Measurements from ENCODE around the gene WTIP.
"Not testable (repeated sequence)": the region's sequence is repeated elsewhere in the genome, so short reads cannot be mapped to it uniquely, and the experiment has no call there.

Gene WTIP

DNA sequence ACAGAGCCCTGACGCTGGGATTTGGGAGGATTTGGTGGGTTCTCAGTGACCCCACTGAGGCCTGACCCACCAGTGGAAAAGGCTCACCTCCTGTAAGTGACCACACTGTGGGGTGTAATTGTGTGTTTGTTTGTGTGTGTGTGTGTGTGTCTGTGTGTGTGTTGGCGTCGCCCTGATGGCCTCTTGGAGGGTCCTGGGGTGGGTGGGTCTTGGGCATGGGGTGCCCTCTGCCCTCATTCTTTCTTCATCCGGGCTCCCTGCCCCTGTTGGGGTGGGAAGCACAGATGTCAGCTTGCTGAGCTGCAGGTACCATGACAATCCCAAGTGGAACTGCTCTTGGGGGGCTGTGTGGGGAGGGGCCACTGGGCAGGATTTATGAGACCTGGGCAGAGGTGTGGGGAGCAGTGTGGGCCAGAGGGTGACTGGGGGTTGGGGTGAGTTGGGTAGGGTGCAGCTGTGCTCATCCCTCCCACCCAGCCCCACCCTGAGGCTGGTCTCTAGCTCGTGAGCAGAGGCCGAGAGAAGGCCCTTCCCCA, 22.8 kb downstream of the WTIP start:
- DNase-seq: no peak

DNA sequence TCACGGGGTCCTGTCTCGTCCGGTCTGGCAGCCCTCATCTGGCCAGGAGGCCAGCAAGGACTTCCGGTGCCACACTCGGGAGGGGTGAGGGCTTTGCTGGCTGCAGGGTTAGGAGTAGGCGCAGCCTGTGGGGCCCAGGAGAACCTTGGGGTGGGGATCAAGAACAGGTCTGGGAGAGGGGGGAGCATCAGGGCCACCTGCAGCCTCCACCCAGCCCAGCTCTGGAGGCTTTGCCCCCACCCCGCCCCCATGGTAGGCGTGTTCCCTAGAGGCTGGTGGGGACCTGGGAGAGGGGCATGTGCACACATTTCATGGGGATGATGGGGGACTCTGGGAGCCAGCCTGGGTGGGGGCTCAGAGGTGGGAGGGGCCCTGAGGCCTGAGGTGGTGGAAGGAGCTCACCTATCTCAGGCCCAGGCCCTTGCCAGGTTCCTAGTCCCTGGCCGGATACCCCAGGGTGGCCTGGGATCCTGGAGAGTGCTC, 23.3 kb downstream of the WTIP start:
- DNase-seq: no peak

DNA sequence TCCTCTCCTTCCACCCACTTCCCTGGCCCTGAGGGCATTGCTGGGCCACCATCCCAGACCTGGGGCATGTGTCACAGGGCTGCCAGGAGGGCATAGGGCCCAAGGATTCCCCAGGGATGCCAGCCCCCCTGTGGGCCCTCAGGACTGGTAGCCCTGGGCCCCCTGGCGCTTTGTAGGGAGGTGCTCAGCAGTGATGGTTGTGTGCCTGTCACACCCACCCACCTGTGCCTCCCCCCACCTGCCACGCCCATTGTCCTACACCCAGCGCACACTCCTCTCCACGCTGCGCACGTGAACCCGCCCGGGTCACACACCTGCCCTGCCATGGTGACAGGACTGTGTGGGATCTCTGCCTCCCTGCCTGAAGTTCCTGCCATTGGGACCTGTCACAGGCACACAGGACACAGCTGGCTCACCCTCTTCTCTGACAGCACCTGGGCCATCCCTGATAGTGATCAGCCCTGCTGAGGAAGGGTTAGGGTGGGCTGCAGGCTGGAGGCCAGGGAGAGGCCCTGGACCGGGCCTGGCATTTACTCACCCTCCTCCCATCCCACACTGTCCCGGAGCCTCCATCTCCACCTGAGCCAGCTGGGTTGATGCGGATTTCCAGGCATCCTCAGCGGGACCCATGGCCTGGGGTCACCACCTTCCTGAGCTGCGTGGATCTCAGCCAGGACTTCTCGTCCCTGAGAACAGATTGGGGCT, 23.9 kb downstream of the WTIP start:
- DNase-seq: no peak

DNA sequence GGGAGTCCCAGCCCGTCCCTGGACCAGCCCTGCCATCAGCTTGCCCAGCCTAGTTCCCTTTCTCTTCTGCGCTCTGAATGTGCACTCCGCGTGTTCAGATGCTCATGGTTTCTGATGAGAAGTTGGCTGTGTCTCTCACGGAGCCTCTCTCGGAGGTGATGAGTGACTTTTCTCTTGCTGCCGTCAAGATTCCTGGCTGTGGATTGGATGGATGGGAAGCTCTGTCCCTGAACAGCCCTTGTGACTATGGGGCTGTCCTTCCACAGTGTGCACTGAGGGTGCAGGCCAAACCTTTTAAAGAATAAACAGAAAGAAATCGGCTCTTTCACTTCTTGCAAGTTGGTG, 24.4 kb downstream of the WTIP start:
- no peak for DNase-seq

DNA sequence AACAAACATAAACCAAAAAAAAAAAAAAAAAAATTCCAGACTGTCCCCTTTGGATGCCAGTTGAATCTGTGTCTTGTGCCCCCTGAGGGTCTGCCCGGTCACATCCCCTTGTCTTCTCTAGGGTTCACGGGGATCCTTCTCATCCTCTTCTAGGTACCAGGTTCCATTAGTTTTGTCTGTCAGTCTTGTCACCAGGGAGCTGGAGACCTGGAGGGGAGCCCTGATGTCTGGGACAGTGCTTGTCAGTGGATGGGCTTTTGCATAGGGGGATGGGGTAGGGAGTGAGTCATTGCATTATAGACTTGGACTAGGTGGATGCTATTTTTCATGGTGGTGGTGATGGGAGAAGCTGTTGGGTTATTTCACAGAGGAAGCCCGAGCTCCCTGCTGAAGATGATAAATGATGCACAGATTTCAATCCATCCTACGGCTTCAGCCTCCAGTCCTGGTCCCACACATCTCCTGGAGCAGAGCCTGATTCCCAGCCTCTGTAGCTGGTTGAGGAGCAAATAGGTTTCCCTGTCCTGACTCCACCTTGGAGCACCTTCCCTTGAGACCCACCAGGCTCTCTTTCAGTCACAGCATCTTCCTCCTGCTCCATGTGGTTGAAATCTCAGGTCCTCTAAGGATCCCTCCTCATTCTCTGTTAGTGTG, 26.0 kb downstream of the WTIP start:
- DNase-seq: no peak

DNA sequence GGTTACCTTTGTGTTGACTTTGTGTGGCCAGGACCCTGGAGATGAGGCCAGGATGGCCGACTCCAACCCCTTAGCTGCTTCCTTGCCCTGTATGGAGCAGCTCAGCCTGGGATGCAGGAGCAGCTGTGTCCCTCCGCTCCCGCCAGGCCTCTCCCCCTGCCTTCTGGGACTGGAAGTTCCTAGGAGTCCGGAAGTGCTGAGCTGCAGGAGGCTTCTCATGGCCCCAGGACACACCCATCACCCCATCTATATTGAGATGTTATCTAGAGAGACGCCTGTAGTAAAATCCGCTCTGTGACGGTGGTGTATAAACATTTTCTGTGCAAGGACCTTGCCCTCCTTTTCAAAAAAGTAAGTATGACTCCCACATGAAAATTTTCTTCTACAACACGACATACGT, 27.0 kb downstream of the WTIP start:
- no peak for DNase-seq

DNA sequence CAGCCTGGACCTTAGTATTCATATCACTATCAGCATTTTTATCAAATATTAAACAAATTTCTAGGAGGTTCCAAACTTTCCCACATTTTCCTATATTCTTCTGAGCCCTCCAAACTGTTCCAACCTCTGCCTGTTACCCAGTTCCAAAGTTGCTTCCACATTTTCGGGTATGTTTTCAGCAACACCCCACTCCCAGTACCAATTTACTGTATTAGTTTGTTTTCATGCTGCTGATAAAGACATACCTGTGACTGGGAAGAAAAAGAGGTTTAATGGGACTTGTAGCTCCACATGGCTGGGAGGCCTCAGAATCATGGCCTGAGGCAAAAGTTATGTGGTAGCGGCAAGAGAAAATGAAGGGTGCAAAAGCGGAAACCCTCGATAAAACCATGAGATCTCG, 29.3 kb downstream of the WTIP start:
- DNase-seq: not testable (repeated sequence)

DNA sequence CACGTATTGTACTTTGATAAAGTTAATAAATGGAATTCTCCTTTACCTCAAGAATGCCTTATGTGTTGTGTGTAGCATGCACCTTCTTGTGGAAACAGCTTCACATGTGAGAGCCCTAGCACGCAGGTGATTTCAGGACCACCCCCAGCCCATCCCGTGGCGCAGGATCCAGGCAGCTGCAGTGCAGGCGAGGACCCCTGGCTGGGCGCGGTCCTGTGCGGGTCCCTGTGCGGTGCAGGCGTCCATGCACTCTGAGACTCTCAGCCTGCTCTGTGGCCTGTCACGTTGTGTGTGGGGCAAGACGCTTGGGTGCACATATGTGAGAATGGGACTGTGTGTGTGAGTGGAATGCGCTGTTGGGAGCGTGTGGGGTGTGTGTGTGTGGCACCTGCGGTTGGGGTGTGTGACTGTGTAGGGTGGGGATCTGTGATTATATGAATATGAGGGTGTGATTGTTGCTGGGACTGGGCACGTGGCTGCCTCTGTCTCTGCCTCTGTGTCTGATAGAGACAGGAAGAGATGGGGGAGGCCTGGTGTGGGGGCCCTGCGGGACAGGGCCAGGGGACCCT, 30.8 kb downstream of the WTIP start:
- DNase-seq: no peak

DNA sequence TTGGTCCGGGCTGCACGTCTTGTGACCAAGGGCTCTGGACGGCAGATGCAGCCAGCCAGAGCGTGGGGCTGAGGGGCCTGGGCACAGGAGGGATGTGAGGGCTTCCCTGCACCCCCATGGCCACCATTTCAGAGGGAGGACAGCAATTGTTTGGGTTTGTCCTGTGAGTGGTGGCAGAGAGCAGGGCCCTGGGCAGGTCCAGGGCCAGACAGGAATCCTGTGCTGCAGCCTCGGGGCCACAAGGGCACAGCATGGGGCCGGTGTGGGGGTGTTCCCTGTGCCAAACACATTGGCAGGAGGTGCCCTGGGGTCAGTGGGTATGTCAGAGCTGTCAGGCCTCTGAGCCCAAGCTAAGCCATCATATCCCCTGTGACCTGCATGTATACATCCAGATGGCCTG, 32.2 kb downstream of the WTIP start:
- no peak for DNase-seq

DNA sequence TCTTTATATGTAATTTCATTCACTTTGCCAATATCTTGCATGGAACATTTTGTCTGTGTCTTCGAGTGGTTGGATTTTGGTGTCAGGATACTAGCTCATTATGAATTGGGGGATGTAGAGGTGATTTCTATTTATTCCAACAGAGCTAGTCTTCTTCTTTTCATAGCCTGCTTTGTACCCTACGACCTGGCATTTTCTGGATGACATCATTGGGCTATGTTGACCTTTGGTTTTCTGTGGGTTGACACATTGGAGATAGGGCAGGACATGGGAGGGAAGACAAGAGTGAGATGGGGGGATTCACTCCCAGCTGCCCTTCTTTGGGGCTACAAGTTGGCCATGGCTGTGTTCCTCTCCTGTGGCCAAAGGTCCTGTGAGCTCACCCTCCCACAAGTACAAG, 38.0 kb downstream of the WTIP start:
- DNase-seq: no peak

DNA sequence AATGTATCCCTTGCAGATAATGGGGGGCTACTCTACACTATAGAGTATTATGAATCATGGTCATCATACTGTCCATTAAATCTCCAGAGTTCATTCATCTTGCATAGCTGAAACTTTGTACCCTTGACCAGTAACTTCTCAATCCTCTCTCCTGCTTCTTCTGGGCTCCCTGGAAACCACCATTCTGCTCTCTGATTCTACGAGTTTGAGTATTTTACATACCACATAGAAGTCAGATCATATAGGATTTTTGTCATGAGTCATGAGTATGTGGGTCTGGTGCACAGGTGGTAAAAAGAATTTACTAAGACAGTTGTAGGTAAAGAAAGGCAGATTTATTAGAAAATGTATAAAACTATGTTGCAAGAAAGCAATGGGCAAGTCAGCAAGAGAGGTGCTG, 41.9 kb downstream of the WTIP start:
- DNase-seq: no peak

DNA sequence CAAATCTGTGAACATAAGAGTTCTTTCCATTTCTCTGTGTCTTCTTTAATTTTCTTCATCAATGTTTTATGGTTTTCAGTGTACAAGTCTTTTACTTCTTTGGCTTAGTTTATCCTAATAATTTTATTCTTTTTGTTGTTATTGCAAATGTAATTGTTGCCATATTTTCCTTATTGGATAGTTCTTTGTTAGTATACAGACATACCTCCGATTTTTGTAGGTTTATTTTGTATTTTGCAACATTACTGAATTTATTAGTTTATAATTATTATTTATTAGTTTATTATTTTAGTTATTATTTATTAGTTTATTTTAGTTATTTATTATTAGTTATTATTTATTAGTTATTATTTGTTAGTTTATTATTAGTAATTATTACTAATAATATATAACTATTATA, 43.4 kb downstream of the WTIP start:
- no peak for DNase-seq

DNA sequence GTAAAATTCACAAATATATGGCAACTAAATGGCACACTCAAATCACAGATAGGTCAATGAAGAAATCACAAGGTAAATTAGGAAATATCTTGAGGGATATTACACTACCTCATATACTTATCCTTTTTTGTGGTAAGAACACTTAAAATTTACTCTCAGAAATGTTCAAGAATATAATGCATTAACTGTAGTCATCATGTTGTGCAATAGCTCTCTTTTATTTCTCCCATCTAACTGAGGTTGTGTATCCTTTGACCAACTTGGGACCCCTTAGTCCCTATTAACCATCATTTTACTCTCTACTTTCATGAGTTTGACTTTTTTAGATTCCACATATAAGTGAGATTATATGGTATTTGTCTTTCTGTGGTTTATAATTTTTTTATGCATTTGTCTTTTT, 52.6 kb downstream of the WTIP start:
- no peak for DNase-seq

DNA sequence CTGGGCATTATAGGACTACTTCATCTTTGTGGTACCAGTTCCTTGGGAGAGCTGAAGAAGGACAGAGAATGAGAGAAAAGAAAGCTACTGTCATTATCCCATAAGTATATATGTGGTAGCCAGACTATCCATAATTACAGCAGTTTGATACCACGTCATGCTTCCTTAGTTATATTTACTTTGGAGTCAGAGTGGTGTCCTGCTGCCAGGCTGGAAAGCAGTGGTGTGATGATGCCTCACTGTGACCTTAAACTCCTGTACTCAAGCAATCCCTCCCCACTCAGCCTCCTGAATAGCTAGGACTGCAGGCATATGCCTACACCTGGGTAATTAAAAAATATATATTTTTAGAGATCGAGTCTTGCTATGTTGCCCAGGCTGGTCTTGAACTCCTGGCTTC, 57.8 kb downstream of the WTIP start:
- DNase-seq: no peak

DNA sequence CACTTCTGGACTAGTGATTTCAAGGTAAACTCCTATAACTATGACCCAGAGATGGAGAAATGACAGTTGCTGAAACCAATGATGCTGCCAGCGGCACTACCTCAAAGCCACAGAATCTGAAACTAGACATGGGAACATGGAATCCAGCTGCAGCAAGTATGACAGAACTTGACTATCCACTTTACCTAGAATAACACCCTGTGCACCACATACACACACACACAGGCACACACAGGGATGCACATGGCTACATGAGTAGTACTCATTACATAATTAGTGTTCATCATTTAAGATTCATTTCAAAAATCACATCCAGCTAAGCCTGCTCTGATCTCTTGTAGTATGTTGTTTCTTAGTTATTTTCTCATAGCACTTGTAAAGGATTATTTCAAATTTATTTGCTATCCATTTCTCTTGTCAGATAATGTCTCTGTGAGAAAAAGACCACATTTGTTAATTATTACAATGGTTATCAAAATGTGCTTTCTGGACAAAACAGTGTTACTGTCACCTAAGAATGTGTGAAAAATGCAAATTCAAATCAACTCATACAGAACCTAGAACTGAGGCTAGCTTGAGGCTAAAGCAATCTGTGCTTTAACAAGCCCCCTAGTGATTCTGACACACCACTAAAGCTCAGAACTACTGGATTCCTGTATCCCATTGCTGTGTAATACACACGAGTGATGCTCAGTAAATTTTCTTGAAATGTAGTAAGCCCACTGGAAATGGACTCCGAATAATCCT, 59.4 kb downstream of the WTIP start:
- no peak for DNase-seq

DNA sequence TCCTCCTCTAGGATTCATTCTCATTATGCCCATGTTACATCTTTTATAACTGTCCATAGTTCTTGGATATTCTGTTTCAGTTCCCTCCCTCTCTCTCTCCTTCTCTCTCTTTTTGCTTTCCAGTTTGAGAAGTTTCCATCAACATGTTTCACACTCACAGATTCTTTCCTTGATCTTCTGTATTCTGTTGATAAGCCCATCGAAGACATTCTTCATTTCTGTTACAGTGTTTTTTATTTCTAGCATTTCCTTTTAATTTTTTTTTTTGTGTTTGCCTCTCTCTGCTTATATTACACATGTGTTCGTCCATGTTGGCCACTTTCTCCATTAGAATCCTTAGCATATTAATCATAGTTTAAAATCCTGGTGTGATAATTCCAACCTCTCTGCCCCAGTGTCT, 68.3 kb downstream of the WTIP start:
- no peak for DNase-seq

DNA sequence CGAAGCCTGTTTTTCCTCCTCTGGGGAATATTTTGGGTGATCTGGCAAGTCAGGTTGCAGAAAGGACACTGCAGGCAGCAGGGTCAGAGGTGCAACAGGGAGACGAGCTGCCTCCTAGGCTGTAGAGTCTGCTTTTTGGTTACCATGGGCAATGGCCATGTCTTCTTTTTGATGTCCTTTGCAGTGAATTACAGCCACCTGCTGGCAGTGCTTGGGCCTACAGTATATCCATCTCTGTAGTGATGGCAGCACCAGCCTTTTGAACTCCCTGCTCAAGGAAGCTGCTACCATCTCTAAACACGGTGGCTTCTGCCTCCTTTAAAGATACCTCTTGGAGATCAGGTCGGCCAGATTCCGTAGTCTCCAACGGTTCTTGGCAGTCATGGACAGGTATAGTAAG, 73.9 kb downstream of the WTIP start:
- DNase-seq: no peak

DNA sequence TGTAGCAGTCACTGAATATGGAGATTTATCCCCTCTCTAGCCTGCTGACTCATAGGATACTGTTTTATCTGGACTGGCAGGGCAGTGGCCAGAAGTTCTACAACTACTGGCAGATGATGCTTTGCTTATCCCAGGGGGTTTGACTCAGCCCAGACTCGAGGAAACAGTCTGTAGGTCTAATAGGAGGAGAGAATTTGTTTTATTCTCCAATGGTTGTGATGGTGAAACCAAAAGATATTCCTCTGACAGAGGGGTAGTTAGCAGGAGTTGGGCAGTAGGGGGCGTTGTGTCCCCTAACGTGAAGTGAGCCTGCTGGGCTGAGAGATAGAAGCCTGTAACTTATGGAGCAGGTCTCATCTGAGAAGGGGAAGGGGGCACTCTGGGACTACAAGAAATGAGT, 74.9 kb downstream of the WTIP start:
- peak; percentile 29 for DNase-seq

DNA sequence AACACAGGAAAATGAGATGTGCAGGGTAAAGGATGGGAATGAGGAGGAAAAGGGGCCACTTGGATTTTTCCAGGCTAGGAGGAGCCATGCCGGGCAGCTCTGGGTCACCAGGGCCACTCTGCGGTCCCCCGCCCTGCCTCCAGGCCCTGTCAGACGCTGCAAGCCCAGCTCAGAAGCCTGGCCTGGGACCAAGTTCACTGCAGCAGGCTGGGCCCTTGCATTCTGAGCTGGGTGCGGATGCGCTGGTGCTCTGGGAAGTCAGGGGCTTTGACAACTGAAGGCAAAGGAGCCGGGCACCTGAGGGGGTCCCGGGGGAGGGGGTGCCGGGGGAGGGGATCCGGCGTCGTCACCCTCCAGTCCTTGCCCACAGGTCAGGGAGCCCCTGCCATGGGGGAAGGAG, 77.5 kb downstream of the WTIP start:
- no peak for DNase-seq

DNA sequence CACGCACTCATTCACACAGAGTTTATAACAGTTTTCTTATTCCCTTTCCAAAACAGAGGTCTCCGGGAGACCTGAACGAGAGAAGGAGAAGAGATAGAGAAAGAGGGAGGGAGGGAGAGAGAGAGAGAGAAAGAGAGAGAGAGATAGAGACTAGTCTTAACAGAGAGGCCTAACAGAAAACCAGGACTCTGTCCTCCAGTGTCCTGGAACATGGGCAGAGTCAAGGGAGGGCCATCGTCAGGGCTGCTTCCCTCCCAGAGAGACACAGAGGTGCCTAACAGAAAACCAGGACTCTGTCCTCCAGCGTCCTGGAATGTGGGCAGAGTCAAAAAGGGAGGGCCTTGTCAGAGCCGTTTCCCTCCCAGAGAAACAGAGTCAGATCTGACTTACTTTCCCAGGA, 78.7 kb downstream of the WTIP start:
- DNase-seq: no peak
